NCI-H1694 treated with DMSO at 0.1 percent for 48 hours (cell line): ENCODE data around the gene RHEBL1.

Experiments used
- DNase-seq: peaks from one replicate; lab custom pipeline; 2025; lab: John Stamatoyannopoulos, UW

The RHEBL1 gene

GRCh38 chr12:49019443-49020324, 50.1 kb downstream of the RHEBL1 start:
- DNase-seq: peak; percentile 29

- DNase-seq: no peak
Measured at GRCh38 chr12:49019120-49019430, 50.7 kb downstream of the RHEBL1 start.

- DNase-seq: peak; percentile 91
Measured at GRCh38 chr12:49018261-49019119, 51.3 kb downstream of the RHEBL1 start, which contains the start of gene PRKAG1. Gene PRKAG1, minus strand, starts transcription at chr12:49018776. Its CDS starts 36 bp downstream, at chr12:49018740.

- DNase-seq: no peak
Measured at GRCh38 chr12:49017891-49018260, 51.9 kb downstream of the RHEBL1 start.

GRCh38 chr12:49015196-49015595, 54.6 kb downstream of the RHEBL1 start:
- no peak for DNase-seq
